H1 (cell line): Measurements from ENCODE around the gene CREB1. TPM values are rescaled to one million over a fixed set of nuclear protein-coding genes. Genes with fewer than 3 reads are reported as not detected.

Experiments
- CTCF ChIA-PET: fragments of 300-600 bp; sonication (Branson Sonifier 250); formaldehyde crosslinking; loops from one replicate; lab custom pipeline; 2021; ENCODE audit not compliant: partially characterized antibody; lab: Charles Lee
- POLR2A ChIA-PET: fragments of 300-600 bp; sonication (Branson Sonifier 250); formaldehyde crosslinking; loops from one replicate; lab custom pipeline; 2021; ENCODE audit warnings: inconsistent platforms; ENCODE audit not compliant: partially characterized antibody; lab: Charles Lee
- DNase-seq, 2 experiments: peaks; one replicate each; pipeline versions ENCODE4 v3.0.0 to v3.0.0-alpha.2; 2010 to 2022; ENCODE audit warnings: low spot score in 2 of 2, low read depth in 1 of 2, mixed read lengths in 1 of 2
- FAIRE-seq: peaks from 2 replicates; lab custom pipeline; 2011; peaks lifted over from hg19 to GRCh38; lab: Jason Lieb, UNC
- H2AFZ ChIP-seq: 2 replicates; pipeline ENCODE4 v1.8.1; 2012; ENCODE audit warnings: low read length, inconsistent platforms
- H2AK5ac ChIP-seq: 2 replicates; pipeline ENCODE4 v1.6.1; 2013; ENCODE audit warnings: low read depth, low read length
- H2BK120ac ChIP-seq: replicated peaks from 2 replicates; pipeline ENCODE3; 2013; ENCODE audit warnings: low read depth, low read length, inconsistent platforms
- H2BK12ac ChIP-seq: 2 replicates; pipeline ENCODE4 v1.6.1; 2013; ENCODE audit warnings: low read depth, low read length
- H2BK15ac ChIP-seq: 2 replicates; pipeline ENCODE4 v1.6.1; 2013; ENCODE audit warnings: low read length
- H2BK20ac ChIP-seq: 2 replicates; pipeline ENCODE4 v1.6.1; 2013; ENCODE audit warnings: low read length
- H2BK5ac ChIP-seq: 2 replicates; pipeline ENCODE4 v1.6.1; 2013; ENCODE audit warnings: low read depth, low read length
- H3K14ac ChIP-seq: 2 replicates; pipeline ENCODE4 v1.6.1; 2013; ENCODE audit warnings: inconsistent platforms; ENCODE audit not compliant: insufficient read length
- H3K18ac ChIP-seq: 2 replicates; pipeline ENCODE4 v1.6.1; 2013; ENCODE audit warnings: low read length; ENCODE audit errors: extremely low read depth
- H3K23ac ChIP-seq: 2 replicates; pipeline ENCODE4 v1.6.1; 2013; ENCODE audit warnings: inconsistent platforms; ENCODE audit not compliant: insufficient read length
- H3K23me2 ChIP-seq: 2 replicates; pipeline ENCODE4 v1.6.1; 2013; ENCODE audit warnings: low read depth, low read length
- H3K27ac ChIP-seq: 2 replicates; pipeline ENCODE4 v1.6.1; 2011; ENCODE audit warnings: low read depth, low read length, inconsistent platforms
- H3K27me3 ChIP-seq, 4 experiments: replicated peaks in 1 of 4; 1 replicate in 1 of 4; 2 replicates in 3 of 4; pipeline versions ENCODE4 v1.6.1 to v1.8.1; 2011 to 2013; ENCODE audit warnings: low read length in 3 of 4, mild to moderate bottlenecking in 3 of 4, inconsistent platforms in 2 of 4, mixed read lengths in 2 of 4, moderate library complexity in 1 of 4; ENCODE audit not compliant: control insufficient read depth in 3 of 4, insufficient read depth in 3 of 4; ENCODE audit errors: extremely low read depth in 1 of 4
- H3K36me3 ChIP-seq, 4 experiments: 2 replicates each; pipeline versions ENCODE4 v1.6.1 to v1.8.1; 2011 to 2013; ENCODE audit warnings: mild to moderate bottlenecking in 4 of 4, low read length in 3 of 4, moderate library complexity in 2 of 4, control low read depth in 1 of 4, inconsistent platforms in 1 of 4; ENCODE audit not compliant: insufficient read depth in 4 of 4, control insufficient read depth in 2 of 4
- H3K4ac ChIP-seq: replicated peaks from 2 replicates; pipeline ENCODE3; 2013; ENCODE audit warnings: low read length, low read depth, mixed read lengths, inconsistent platforms; ENCODE audit not compliant: insufficient read length
- H3K4me1 ChIP-seq, 4 experiments: replicated peaks in 1 of 4; 1 replicate in 1 of 4; 2 replicates in 3 of 4; pipeline versions ENCODE4 v1.6.1 to v1.8.1; 2011 to 2013; ENCODE audit warnings: low read length in 3 of 4, inconsistent platforms in 2 of 4, mixed read lengths in 1 of 4; ENCODE audit not compliant: insufficient read depth in 4 of 4, control insufficient read depth in 3 of 4
- H3K4me2 ChIP-seq, 2 experiments: 2 replicates each; pipeline versions ENCODE4 v1.6.1 to v1.8.1; 2011 to 2013; ENCODE audit warnings: low read depth in 2 of 2, low read length in 2 of 2, control low read depth in 1 of 2, inconsistent platforms in 1 of 2, mild to moderate bottlenecking in 1 of 2; ENCODE audit not compliant: insufficient read depth in 1 of 2
- H3K4me3 ChIP-seq, 4 experiments: fragments of 200-600, 300-600 bp in 1 of 4; sonication (generic), shearing (Covaris generic), sonication (Bioruptor Twin) in 1 of 4; 2 replicates each; pipeline versions ENCODE4 v1.5.1 to v1.8.1; 2011 to 2016; ENCODE audit warnings: low read length in 4 of 4, low read depth in 3 of 4, control low read depth in 2 of 4, inconsistent platforms in 2 of 4, mild to moderate bottlenecking in 2 of 4, mixed read lengths in 1 of 4, moderate library complexity in 1 of 4; ENCODE audit not compliant: insufficient read depth in 2 of 4; ENCODE audit errors: extremely low read depth in 1 of 4
- H3K56ac ChIP-seq: replicated peaks from 2 replicates; pipeline ENCODE3; 2013; ENCODE audit warnings: low read depth, mild to moderate bottlenecking, mixed read lengths, low read length, inconsistent platforms; ENCODE audit not compliant: insufficient read length
- H3K79me1 ChIP-seq: 2 replicates; pipeline ENCODE4 v1.6.1; 2013; ENCODE audit warnings: low read depth, low read length, control low read depth
- H3K79me2 ChIP-seq, 2 experiments: 2 replicates each; pipeline versions ENCODE4 v1.6.1 to v1.8.1; 2012 to 2013; ENCODE audit warnings: low read length in 2 of 2, mild to moderate bottlenecking in 2 of 2, inconsistent platforms in 1 of 2; ENCODE audit not compliant: insufficient read depth in 2 of 2, control insufficient read depth in 1 of 2
- H3K9ac ChIP-seq, 4 experiments: replicated peaks in 1 of 4; 1 replicate in 1 of 4; 2 replicates in 3 of 4; pipeline versions ENCODE4 v1.6.1 to v1.8.1; 2011 to 2013; ENCODE audit warnings: low read depth in 3 of 4, low read length in 3 of 4, control low read depth in 2 of 4, mild to moderate bottlenecking in 2 of 4, moderate library complexity in 2 of 4, inconsistent platforms in 1 of 4; ENCODE audit errors: extremely low read depth in 1 of 4
- H3K9me3 ChIP-seq, 2 experiments: 2 replicates each; pipeline versions ENCODE4 v1.6.1 to v1.8.1; 2012 to 2013; ENCODE audit warnings: mild to moderate bottlenecking in 2 of 2, moderate library complexity in 2 of 2, control low read depth in 1 of 2, inconsistent platforms in 1 of 2, low read depth in 1 of 2, low read length in 1 of 2, mixed read lengths in 1 of 2; ENCODE audit not compliant: insufficient read depth in 2 of 2
- H4K20me1 ChIP-seq, 2 experiments: replicated peaks in 1 of 2; 2 replicates each; pipeline versions ENCODE3 to v1.8.1; 2011 to 2013; ENCODE audit warnings: inconsistent platforms in 2 of 2, low read length in 2 of 2, mild to moderate bottlenecking in 1 of 2; ENCODE audit not compliant: insufficient read depth in 2 of 2, control insufficient read depth in 1 of 2
- H4K5ac ChIP-seq: 2 replicates; pipeline ENCODE4 v1.6.1; 2013; ENCODE audit warnings: low read length, low read depth, mixed read lengths, inconsistent platforms; ENCODE audit not compliant: insufficient read length
- H4K8ac ChIP-seq: 2 replicates; pipeline ENCODE4 v1.8.0; 2013; ENCODE audit warnings: mild to moderate bottlenecking, moderate library complexity, low read length, inconsistent platforms; ENCODE audit not compliant: insufficient read depth; ENCODE audit errors: extremely low read depth
- H4K91ac ChIP-seq: replicated peaks from 2 replicates; pipeline ENCODE3; 2013; ENCODE audit warnings: low read length, mixed read lengths, inconsistent platforms; ENCODE audit not compliant: insufficient read length
- CEBPB ChIP-seq: IDR thresholded peaks from 2 replicates; pipeline ENCODE4 v1.6.1; 2012; ENCODE audit warnings: low read depth, low read length
- CHD1 ChIP-seq: IDR thresholded peaks from 2 replicates; pipeline ENCODE4 v1.6.1; 2012; ENCODE audit warnings: low read depth, low read length, improper control_type of control experiment
- CHD2 ChIP-seq: IDR thresholded peaks from 2 replicates; pipeline ENCODE4 v1.6.1; 2012; ENCODE audit warnings: low read length, improper control_type of control experiment
- EGR1 ChIP-seq: IDR thresholded peaks from 2 replicates; pipeline ENCODE4 v1.6.1; 2011; ENCODE audit warnings: low read depth, low read length, borderline replicate concordance
- HDAC6 ChIP-seq: IDR thresholded peaks from one replicate; pipeline ENCODE4 v1.7.1; 2012; ENCODE audit warnings: low read depth, mild to moderate bottlenecking, inconsistent platforms, low read length, moderate library complexity
- JUN ChIP-seq: IDR thresholded peaks from 2 replicates; pipeline ENCODE4 v1.6.1; 2011; ENCODE audit warnings: low read depth, mild to moderate bottlenecking, improper control_type of control experiment, low read length
- KDM1A ChIP-seq: fragments of 200-600, 300-600 bp; sonication (generic); IDR thresholded peaks from 2 replicates; pipeline ENCODE4 v1.7.1; 2016; ENCODE audit warnings: mild to moderate bottlenecking, low read length, borderline replicate concordance
- KDM4A ChIP-seq: IDR thresholded peaks from one replicate; pipeline ENCODE4 v1.7.1; 2012; ENCODE audit warnings: low read depth, mild to moderate bottlenecking, moderate library complexity, low read length, inconsistent platforms; ENCODE audit not compliant: severe bottlenecking
- SP1 ChIP-seq: IDR thresholded peaks from 2 replicates; pipeline ENCODE4 v1.6.1; 2011; ENCODE audit warnings: low read depth, low read length
- TBP ChIP-seq: IDR thresholded peaks from 2 replicates; pipeline ENCODE4 v1.6.1; 2011; ENCODE audit warnings: low read depth, low read length, improper control_type of control experiment
- USF2 ChIP-seq: IDR thresholded peaks from 2 replicates; pipeline ENCODE4 v1.6.1; 2011; ENCODE audit warnings: low read length, improper control_type of control experiment
- WGBS, 2 experiments: shearing (Covaris generic) in 1 of 2; methylation state at CpG; one replicate each; pipeline versions ENCODE4 v1.1.6 to v1.1.7; 2013 to 2015; ENCODE audit warnings: low lambda C conversion rate in 2 of 2, mixed read lengths in 2 of 2, inconsistent platforms in 1 of 2, low coverage in 1 of 2, missing lambda C conversion rate in 1 of 2; ENCODE audit not compliant: insufficient replicate concordance in 2 of 2, insufficient coverage in 1 of 2, insufficient read length in 1 of 2; ENCODE audit errors: extremely low coverage in 1 of 2, missing lambda C conversion rate in 1 of 2; 5-methylcytosine and 5-hydroxymethylcytosine counted together
- polyA plus RNA-seq, 7 experiments: library from polyadenylated mRNA; depleted of rRNA in 3 of 7; stranded (reverse) in 5 of 7; unstranded in 2 of 7; fragments of >200 nt in 5 of 7; fragments of 200-250 nt in 2 of 7; gene quantifications; 1 replicate in 5 of 7; 2 replicates in 1 of 7; 4 replicates in 1 of 7; pipeline versions ENCODE4 v1.2.1 to v1.2.3, GENCODE V29; 2011 to 2013; ENCODE audit warnings: missing spikeins in 2 of 7, mixed read lengths in 2 of 7
- total RNA-seq: library from RNA; stranded (reverse); fragmentation: NEBNext Ultra II Directional; extraction: Animal tissue kit (Norgen Biotek cat#: 25700); gene quantifications from 2 replicates; pipeline ENCODE4 v1.2.1, GENCODE V29; 2021

CREB1 gene
- total and polyA plus RNA-seq, 2 of the 8 experiments (the other 6 are each of a cell fraction or from before 2014, with no cell fraction given): 46.3 to 99.0 TPM

GRCh38 chr2:207502577-207503198 is 27.1 kb upstream of the CREB1 start:
- ChIA-PET POLR2A (interaction anchor here (0.6 kb wide), 1 partner anchor 30 kb away, joined by 3 read pairs; no protein-coding TSS in a partner anchor), CTCF (interaction anchor here (0.7 to 2.2 kb wide), 7 partner anchors 14 to 650 kb away, joined by 3 to 8 read pairs (median 3); no protein-coding TSS in a partner anchor)
- FAIRE-seq (no peak), DNase-seq (no peak)
- H2AK5ac ChIP-seq: no peak overlapping the region
- H2BK12ac ChIP-seq: no peak overlapping the region
- H3K36me3 ChIP-seq: no peaks in the 10 kb centered on the region
- H3K14ac ChIP-seq: no peak overlapping the region
- no peak overlapping the region for H3K23ac ChIP-seq
- H3K79me1 ChIP-seq: no peaks in the 10 kb centered on the region
- TF ChIP-seq KDM4A (no peak), USF2 (no peak), CEBPB (no peak), HDAC6 (no peak), EGR1 (no peak), KDM1A (no peak), JUN (no peak), SP1 (no peak), CHD1 (no peak), TBP (no peak), CHD2 (no peak)
- H2BK15ac ChIP-seq: peak overlapping the region; percentile 49; the same call in 1 of the 2 replicates
- no peak overlapping the region for H3K18ac ChIP-seq
- H3K56ac ChIP-seq: no peak overlapping the region
- H3K23me2 ChIP-seq: no peaks in the 10 kb centered on the region
- H2BK120ac ChIP-seq: no peak overlapping the region
- 79% methylated on average over 4 of the region's 4 CpGs; no CpG with 5 or more reads in 1 of the 2 experiments for WGBS, 2 experiments
- peaks cover 10 to 14% (median 11%) of the 10 kb centered on the region in 4 experiments for H3K4me1 ChIP-seq
- no peak overlapping the region for H3K4me2 ChIP-seq
- H2AFZ ChIP-seq: no peak overlapping the region
- H4K20me1 ChIP-seq: no peaks in the 10 kb centered on the region
- H3K4ac ChIP-seq: no peak overlapping the region
- no peak overlapping the region for H2BK5ac ChIP-seq
- no peak overlapping the region for H4K8ac ChIP-seq
- no peaks in the 10 kb centered on the region; a peak in 1 of 7 replicates for H3K27me3 ChIP-seq
- H2BK20ac ChIP-seq: no peak overlapping the region
- H3K4me3 ChIP-seq: no peak overlapping the region
- no peak overlapping the region for H4K5ac ChIP-seq
- no peaks in the 10 kb centered on the region for H3K9me3 ChIP-seq
- H3K27ac ChIP-seq: no peak overlapping the region
- H3K79me2 ChIP-seq: no peaks in the 10 kb centered on the region
- no peak overlapping the region for H3K9ac ChIP-seq
- no peak overlapping the region for H4K91ac ChIP-seq
